GM18951 (cell line): ENCODE data around the gene PABPC4L.
"Not testable (repeated sequence)": the region's sequence is repeated elsewhere in the genome, so short reads cannot be mapped to it uniquely, and the experiment has no call there.

Experiments used
- POLR2A ChIP-seq: IDR thresholded peaks from 4 replicates; pipeline ENCODE4 v1.6.1; 2011; ENCODE audit warnings: mild to moderate bottlenecking; ENCODE audit not compliant: insufficient read length, insufficient read depth; ENCODE audit errors: extremely low read depth
- in situ Hi-C: fragments of 300-500 bp; cut with MboI; formaldehyde crosslinking; loops from one replicate; pipeline ENCODE4 v1.12.0; 2022; ENCODE audit warnings: low sequenced_read_pairs, mixed read lengths, inconsistent platforms; ENCODE audit not compliant: unreplicated experiment

PABPC4L gene

GRCh38 chr4:134201216-134202161 is at the start of gene PABPC4L:
Gene PABPC4L, minus strand, starts transcription at chr4:134201789. Its CDS starts 770 bp downstream, at chr4:134201019.
- in situ Hi-C loops: no loop called here
- TF ChIP-seq POLR2A: no peak

- in situ Hi-C loops: no loop called here
- no peak for TF ChIP-seq POLR2A
Measured at GRCh38 chr4:134251322-134251721, 49.7 kb upstream of the PABPC4L start.

- TF ChIP-seq POLR2A: no peak
- in situ Hi-C loops: no loop called here
Measured at GRCh38 chr4:134243742-134244713, 42.4 kb upstream of the PABPC4L start.

GRCh38 chr4:134219043-134219442 is 17.5 kb upstream of the PABPC4L start:
- TF ChIP-seq POLR2A: no peak
- in situ Hi-C loops: no loop called here

DNA sequence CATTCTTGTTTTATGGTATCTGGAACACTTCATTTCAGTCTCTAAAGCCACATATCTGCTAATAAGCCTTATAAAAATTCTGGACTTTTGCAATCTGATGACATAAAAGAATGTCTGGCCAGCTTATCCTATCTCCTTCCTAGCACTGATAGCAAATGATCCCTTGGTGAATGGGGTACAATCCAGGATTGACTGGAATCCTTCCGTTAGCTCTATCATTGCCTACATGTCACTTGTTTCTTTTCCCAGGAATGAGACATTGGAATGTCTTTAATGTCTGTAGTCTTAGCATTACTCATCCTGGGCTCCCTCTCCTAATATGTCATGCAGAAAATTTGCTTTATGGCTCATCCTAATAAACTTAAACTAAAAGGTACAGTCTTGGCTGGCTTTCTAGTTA is 14.8 kb upstream of the PABPC4L start:
- in situ Hi-C loops: no loop called here
- no peak for TF ChIP-seq POLR2A

DNA sequence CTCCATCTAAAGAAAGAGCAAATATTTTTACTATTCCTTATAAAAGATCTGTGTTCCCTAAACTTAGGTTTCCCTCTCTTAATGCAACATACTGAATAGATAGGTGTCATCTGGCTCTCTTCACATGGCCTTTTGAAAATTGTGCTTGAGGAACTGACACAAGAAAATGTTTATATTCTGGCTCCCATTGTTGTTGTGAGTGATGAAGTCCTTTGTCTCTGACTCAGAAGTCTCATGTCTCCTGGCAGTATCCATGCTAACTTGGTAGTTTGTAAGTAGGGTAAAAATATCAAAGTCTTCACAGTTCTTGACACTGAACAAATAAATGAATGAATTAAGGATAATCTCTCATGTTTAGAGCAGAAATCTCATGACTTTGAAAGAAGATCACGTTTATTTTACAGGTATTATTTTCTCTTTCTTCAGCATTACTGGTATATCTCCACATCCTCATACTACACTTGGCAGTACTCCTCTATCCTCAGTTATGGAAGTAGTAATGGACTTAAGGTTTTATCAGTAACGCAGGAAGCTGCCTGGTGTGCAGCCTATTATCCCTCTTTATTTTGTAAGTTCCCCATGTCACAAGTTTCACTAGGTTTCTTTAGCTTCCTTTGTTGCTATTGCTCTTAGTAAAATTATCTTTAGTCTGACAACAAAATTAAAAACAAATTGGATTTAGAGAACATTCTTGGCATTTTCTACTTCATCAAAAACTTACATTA is 14.2 kb upstream of the PABPC4L start:
- TF ChIP-seq POLR2A: no peak
- in situ Hi-C loops: no loop called here

- in situ Hi-C loops: not testable (repeated sequence)
Measured at GRCh38 chr4:134207955-134208354, 6.4 kb upstream of the PABPC4L start.

GRCh38 chr4:134202166-134202956 is 772 bp upstream of the PABPC4L start:
- in situ Hi-C loops: no loop called here
- TF ChIP-seq POLR2A: no peak

- no peak for TF ChIP-seq POLR2A
Measured at GRCh38 chr4:134200811-134201215, 776 bp downstream of the PABPC4L start.

DNA sequence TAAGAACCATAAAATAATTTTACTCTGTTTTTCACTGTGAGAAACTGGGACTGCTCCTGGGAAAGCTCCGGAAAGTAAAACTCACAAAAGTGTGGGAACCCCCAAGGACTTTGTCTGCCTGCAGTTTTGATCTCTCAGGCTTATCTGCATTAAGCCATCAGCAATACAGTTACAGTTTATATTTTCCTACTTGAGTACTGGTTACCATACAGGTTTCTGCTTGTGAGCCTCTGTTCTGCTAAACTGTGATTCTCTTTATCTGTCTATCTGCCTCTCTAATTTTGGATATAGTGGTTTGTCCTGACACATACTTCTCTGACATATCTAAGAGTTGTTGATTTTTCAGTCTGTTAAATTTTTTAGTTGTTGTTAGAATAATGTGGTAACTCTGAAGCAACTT is 11.6 kb downstream of the PABPC4L start:
- in situ Hi-C loops: no loop called here
- TF ChIP-seq POLR2A: no peak

More at GRCh38 chr4:134200811-134201215, 776 bp downstream of the PABPC4L start:
- in situ Hi-C loops: no loop called here

- no peak for TF ChIP-seq POLR2A
- in situ Hi-C loops: no loop called here
Measured at GRCh38 chr4:134189480-134189879, 12.1 kb downstream of the PABPC4L start.

- no peak for TF ChIP-seq POLR2A
- in situ Hi-C loops: no loop called here
Measured at GRCh38 chr4:134178706-134179105, 22.9 kb downstream of the PABPC4L start.

- TF ChIP-seq POLR2A: no peak
- in situ Hi-C loops: no loop called here
Measured at GRCh38 chr4:134174271-134174670, 27.3 kb downstream of the PABPC4L start.
